SK-N-SH treated with all-trans-retinoic acid at 6 μM for 48 hours (cell line): ENCODE results near the gene NAALADL2.

Source experiments
- GLIS3 ChIP-seq: fragments of 250-450 bp; sonication (Bioruptor Pico); IDR thresholded peaks from 2 replicates; pipeline ENCODE4 v1.5.0; 2020; ENCODE audit warnings: mild to moderate bottlenecking, moderate library complexity
- TCF4 ChIP-seq: fragments of 250-450 bp; sonication (Bioruptor Pico); IDR thresholded peaks from 2 replicates; pipeline ENCODE4 v1.8.0; 2021; ENCODE audit warnings: mild to moderate bottlenecking, moderate library complexity, borderline replicate concordance
- TF ChIP-seq, protein P1 (sequence below): fragments of 250-450 bp; sonication (Bioruptor Pico); IDR thresholded peaks from 2 replicates; pipeline ENCODE4 v1.8.0; 2020; ENCODE audit warnings: mild to moderate bottlenecking, moderate library complexity, borderline replicate concordance

DNA sequence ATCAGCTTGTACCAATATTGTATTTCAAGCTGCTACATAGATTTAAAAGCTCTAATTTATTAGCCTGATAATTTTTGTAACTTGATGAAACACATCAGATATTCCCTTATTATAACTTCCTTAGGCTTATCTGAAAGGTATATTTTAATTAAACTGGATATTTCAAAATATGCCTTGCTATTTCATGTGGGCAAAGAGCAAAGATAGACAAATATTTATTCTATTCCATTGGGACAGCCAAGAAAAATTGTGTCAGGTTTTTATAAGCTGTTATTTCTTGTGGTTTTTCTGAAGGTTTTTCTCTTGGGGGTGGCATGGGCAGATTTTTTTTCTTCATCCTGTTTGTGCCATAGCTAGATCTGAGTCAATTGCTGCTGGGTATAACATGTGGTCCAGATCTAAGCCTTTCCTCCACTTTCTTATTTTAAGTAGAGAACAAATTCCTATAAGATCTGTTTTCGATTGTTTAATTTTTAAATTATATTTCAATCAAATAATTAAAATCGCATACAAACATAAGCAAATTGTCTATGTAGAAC, 249.5 kb downstream of the NAALADL2 start:
- TF ChIP-seq, protein P1, sequence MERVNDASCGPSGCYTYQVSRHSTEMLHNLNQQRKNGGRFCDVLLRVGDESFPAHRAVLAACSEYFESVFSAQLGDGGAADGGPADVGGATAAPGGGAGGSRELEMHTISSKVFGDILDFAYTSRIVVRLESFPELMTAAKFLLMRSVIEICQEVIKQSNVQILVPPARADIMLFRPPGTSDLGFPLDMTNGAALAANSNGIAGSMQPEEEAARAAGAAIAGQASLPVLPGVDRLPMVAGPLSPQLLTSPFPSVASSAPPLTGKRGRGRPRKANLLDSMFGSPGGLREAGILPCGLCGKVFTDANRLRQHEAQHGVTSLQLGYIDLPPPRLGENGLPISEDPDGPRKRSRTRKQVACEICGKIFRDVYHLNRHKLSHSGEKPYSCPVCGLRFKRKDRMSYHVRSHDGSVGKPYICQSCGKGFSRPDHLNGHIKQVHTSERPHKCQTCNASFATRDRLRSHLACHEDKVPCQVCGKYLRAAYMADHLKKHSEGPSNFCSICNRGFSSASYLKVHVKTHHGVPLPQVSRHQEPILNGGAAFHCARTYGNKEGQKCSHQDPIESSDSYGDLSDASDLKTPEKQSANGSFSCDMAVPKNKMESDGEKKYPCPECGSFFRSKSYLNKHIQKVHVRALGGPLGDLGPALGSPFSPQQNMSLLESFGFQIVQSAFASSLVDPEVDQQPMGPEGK (CRISPR knock-in tag): no peak
- no peak for TF ChIP-seq GLIS3 (CRISPR knock-in tag)
- no peak for TF ChIP-seq TCF4 (CRISPR knock-in tag)
